Measurements from ENCODE around the gene C5orf24.
A peak's percentile ranks its signal among the peaks of the same experiment; 100 is the strongest.
"Not testable (repeated sequence)": the region's sequence is repeated elsewhere in the genome, so short reads cannot be mapped to it uniquely, and the experiment has no call there.

C5orf24 gene

GRCh38 chr5:134864707-134865106 lies 18.9 kb downstream of the C5orf24 start:
- DNase-seq: no peak

- no peak for DNase-seq
These were observed 27.7 kb downstream of the C5orf24 start for GRCh38 chr5:134873494-134873893.

DNA sequence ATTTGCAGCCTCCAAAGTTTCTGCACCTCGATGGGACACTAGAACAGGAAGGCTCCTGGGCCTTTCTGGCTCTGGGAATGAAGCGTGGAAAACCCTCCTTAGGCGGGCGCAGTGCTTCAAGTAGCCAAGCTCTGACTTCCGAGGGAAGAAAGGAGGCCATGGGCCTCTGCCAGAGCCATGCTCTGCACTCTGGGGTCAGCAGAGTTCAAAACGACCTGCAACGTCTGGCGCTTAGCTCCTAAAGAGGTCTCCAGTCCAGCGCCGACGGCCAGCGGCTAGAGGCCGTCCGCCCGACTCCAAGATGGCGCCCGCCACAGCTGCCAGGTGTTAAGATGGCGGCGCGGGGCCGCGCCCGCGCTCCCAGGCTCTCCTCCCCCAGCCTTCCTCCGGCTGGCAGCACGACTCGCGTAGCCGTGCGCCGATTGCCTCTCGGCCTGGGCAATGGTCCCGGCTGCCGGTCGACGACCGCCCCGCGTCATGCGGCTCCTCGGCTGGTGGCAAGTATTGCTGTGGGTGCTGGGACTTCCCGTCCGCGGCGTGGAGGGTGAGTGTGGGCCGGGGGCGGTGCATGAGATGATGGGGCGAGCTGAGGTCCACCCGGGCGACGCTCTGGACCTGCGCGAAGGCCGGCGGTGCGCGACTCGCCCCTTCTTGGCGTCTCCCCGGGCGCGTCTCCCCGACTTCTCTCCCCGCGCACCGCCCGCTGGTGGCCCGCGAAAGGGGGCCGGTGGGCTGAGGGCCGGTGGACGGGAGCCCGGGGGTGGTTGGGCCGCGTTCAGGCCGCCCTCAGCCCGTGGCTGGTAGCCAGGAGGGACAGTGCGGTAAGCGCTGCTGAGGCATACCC lies 28.4 kb downstream of the C5orf24 start, which contains the start of gene TXNDC15:
TXNDC15 (plus strand) TSS at position 385 of the 844 bp plus-strand sequence; CDS start at position 442, 57 bp downstream.
- DNase-seq: peak; percentile 77

GRCh38 chr5:134874831-134875655 lies 29.3 kb downstream of the C5orf24 start:
- DNase-seq: peak; percentile 15

DNA sequence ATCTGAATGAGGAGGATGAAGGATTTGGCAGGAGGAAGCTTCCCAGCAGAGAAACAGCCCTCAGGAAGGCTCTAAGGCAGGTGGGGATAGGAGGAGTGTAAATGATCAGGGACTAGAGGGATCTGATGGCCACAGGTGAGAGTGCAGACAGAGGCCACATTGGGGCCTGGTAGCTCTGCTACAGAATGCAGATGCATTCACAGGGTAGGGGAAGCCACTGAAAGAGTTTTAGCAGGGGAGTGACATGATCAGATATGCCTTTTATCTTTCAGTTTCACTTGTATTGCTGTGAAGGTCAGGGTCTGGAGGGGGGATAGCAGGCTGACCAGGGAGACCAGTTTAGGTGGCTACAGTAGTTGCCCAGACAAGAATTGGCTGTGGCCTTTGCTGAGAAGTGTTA lies 31.4 kb downstream of the C5orf24 start:
- no peak for DNase-seq

GRCh38 chr5:134878403-134878802 lies 32.6 kb downstream of the C5orf24 start:
- DNase-seq: no peak

GRCh38 chr5:134879456-134879855 lies 33.7 kb downstream of the C5orf24 start:
- no peak for DNase-seq

DNA sequence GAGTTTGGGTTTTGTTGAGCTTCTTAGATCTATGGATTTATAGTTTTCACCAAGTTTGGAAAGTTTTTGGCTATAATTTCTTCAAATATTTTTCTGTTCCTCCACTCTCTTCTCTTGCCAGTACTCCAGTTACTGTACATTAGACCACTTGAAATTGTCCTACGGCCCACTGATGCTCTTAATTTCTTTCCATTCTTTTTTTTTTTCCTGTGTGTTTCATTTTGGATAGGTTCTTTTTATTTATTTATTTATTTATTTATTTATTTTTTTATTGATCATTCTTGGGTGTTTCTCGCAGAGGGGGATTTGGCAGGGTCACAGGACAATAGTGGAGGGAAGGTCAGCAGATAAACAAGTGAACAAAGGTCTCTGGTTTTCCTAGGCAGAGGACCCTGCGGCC lies 35.2 kb downstream of the C5orf24 start:
- DNase-seq: not testable (repeated sequence)

DNA sequence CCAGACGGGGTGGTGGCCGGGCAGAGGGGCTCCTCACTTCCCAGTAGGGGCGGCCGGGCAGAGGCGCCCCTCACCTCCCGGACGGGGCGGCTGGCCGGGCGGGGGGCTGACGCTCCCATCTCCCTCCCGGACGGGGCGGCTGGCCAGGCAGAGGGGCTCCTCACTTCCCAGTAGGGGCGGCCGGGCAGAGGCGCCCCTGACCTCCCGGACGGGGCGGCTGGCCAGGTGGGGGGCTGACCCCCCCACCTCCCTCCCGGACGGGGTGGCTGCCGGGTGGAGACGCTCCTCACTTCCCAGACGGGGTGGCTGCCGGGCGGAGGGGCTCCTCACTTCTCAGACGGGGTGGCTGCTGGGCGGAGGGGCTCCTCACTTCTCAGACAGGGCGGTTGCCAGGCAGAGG lies 35.9 kb downstream of the C5orf24 start:
- not testable (repeated sequence) for DNase-seq

- DNase-seq: no peak
These were observed 41.9 kb downstream of the C5orf24 start for GRCh38 chr5:134887593-134888159.

DNA sequence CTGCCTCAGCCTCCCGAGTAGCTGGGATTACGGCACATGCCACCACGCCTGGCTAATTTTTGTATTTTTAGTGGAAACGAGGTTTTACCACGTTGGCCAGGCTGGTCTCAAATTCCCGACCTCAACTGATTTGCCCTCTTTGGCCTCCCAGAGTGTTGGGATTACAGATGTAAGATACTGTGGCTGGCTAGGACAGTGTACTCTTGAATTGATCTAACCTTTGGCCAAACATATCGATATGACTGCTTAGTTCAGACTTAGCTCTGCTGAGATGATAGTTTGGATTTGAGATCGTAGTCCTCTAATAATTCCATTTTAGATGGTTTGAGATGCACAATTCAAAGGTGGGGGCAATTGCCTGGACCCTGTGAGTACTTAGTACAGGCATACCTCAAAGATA lies 43.6 kb downstream of the C5orf24 start:
- no peak for DNase-seq

GRCh38 chr5:134891473-134891872 lies 45.7 kb downstream of the C5orf24 start:
- DNase-seq: no peak

DNA sequence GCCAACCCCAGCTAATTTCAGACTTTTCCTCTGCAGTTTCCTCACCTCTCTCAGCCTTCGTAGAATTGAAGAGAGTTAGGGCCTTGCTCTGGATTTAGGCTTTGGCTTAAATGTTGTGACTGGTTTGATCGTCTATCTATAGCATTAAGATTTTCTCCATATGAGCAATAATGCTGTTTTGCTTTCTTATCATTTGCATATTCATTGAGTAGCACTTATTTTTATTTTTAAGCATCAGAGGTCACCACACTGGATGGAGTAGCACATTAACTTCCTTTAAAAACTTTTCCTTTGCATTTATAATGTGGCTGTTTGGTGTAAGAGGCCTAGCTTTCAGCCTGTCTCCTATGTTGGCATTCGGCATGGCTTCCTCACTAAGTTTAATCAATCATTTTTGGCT lies 46.5 kb downstream of the C5orf24 start:
- no peak for DNase-seq

GRCh38 chr5:134892926-134893325 lies 47.2 kb downstream of the C5orf24 start:
- no peak for DNase-seq

- no peak for DNase-seq
These were observed 48.2 kb downstream of the C5orf24 start for GRCh38 chr5:134893748-134894505.

- DNase-seq: no peak
These were observed 56.5 kb downstream of the C5orf24 start for GRCh38 chr5:134902071-134902801.

- peak; percentile 88 for DNase-seq
These were observed 59.0 kb downstream of the C5orf24 start, which contains the start of gene PCBD2 for GRCh38 chr5:134904610-134905245. TSS of gene PCBD2 (plus strand) at chr5:134905131. CDS start at chr5:134905140, 9 bp downstream.

DNA sequence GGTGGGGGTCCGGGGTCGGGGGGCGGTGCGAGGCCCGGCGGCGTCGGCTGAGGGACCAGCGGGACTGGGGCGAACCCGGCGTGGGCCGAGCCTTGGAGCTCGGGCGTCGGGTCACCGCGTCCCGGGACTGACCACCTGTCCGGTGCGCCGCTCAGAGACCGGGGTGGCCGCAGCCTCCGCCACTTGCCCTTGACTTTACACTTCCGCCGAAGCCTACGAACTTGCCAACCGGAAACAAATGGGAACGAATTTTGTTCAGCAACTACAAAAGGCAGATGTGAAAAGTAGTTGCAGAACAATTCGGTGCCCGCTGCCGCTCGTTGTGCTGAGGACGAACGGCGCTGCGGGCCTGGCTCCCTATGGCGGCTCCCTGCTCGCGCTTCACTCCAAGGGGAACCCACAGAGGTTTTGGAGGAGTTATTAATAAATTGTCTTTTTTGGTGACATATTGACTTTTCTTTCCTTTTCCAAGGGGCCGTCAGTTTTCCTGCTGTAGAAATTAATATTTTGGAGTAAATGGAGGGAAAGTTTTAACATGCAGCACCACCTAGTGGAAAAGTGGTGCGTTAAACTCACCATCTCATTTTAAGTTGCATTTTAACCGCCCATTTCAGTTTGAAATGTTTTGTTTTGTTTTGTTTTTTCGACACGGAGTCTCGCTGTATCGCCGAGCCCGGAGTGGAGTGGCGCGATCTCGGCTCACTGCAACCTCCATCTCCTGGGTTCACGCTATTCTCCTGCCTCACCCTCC lies 59.7 kb downstream of the C5orf24 start:
- DNase-seq: peak; percentile 71

DNA sequence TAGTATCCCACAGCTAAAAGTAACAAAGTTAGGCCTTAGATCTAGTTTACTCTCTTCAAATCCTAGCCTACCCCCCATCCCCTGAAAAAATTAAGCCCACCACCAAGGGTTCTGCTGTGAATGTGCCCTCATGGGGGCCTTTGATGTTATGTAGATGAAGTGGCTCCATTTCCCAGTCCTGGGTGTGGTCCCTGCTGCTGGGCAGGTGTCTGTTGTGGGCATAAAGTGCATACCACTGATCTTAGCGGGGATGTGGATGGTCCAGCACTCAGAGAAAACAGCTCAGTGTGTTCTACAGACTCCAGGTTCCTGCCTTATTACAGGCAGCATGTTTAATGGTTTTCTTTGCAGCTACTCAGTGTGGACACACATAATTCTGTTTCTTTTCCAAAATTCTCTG lies 61.0 kb downstream of the C5orf24 start:
- DNase-seq: no peak
